ENCODE data around the gene CNTNAP2. TPM values are rescaled to one million over a fixed set of nuclear protein-coding genes. Genes with fewer than 3 reads are reported as not detected.

CNTNAP2 gene
- total and polyA plus RNA-seq, 2 of the 4 experiments (the other 2 are of a cell fraction): not detected

- Histone ChIP-seq H3K79me1 (ENCODE audit: low read depth in 1 of 2, low read length in 2 of 2) (no peaks in the 10 kb centered on the region), H3K18ac (ENCODE audit: low read depth, low read length) (no peak overlapping the region), H3K9ac (ENCODE audit: low read depth, low read length) (no peak overlapping the region), H4K20me1 (ENCODE audit: insufficient read depth, low read length) (no peaks in the 10 kb centered on the region), H3K4ac (ENCODE audit: low read depth, low read length) (no peak overlapping the region), H2BK15ac (ENCODE audit: low read depth, low read length) (no peak overlapping the region), H3K9me1 (ENCODE audit: insufficient read depth, low read length) (no peaks in the 10 kb centered on the region), H4K8ac (ENCODE audit: low read depth in 2 of 2, low read length in 2 of 2) (no peak overlapping the region), H4K91ac (ENCODE audit: insufficient read depth, low read depth, low read length) (no peak overlapping the region), H3K4me2 (ENCODE audit: low read depth, low read length) (no peak overlapping the region), H2BK120ac (ENCODE audit: low read depth, low read length) (no peak overlapping the region), H3K56ac (ENCODE audit: extremely low read depth, insufficient read depth, low read length) (no peak overlapping the region), H3K4me1 (ENCODE audit: control insufficient read depth, insufficient read depth, low read length) (peaks cover 2% of the 10 kb centered on the region; the same call in 1 of the 2 replicates), H2AK9ac (replicated peaks; ENCODE audit: low read depth, low read length, poor library complexity) (no peak overlapping the region), H3K27ac (ENCODE audit: insufficient read depth, low read length) (no peak overlapping the region), H3K23ac (ENCODE audit: low read depth, low read length) (no peak overlapping the region), H3K9me3 (ENCODE audit: control insufficient read depth, insufficient read depth, low read length) (no peaks in the 10 kb centered on the region), H2BK5ac (ENCODE audit: low read depth, low read length, poor library complexity, severe bottlenecking) (no peak overlapping the region), H4K5ac (ENCODE audit: low read depth, low read length) (no peak overlapping the region), H2AFZ (replicated peaks; ENCODE audit: low read length, poor library complexity) (no peak overlapping the region), H3K27me3 (ENCODE audit: control insufficient read depth, insufficient read depth, low read length) (no peaks in the 10 kb centered on the region), H2AK5ac (ENCODE audit: low read depth, low read length) (no peak overlapping the region), H2BK20ac (ENCODE audit: low read depth, low read length) (no peak overlapping the region), H3K14ac (replicated peaks; ENCODE audit: low read depth, low read length) (no peak overlapping the region), H3K36me3 (ENCODE audit: control insufficient read depth, insufficient read depth, low read length) (no peaks in the 10 kb centered on the region), H3K4me3 (ENCODE audit: insufficient read depth, low read depth, low read length) (no peak overlapping the region)
- BruUV-seq (replicated peaks): no TSS peak
- CTCF ChIA-PET: no interaction called here
- POLR2A ChIA-PET (ENCODE audit: unreplicated experiment): no interaction called here
- ATAC-seq (ENCODE audit: low read depth) (no peak), DNase-seq (no peak)
- TF ChIP-seq NFE2L2 (IDR thresholded peaks at IDR 0.05; ENCODE audit: low read depth, low read length) (no peak), RFX5 (IDR thresholded peaks at IDR 0.05; ENCODE audit: low read depth, low read length) (no peak), MAFK (IDR thresholded peaks at IDR 0.05; ENCODE audit: low read depth, low read length) (no peak), RAD21 (IDR thresholded peaks at IDR 0.05; ENCODE audit: low read length) (no peak), CHD1 (IDR thresholded peaks at IDR 0.05; ENCODE audit: low read depth, low read length) (no peak), MAZ (IDR thresholded peaks at IDR 0.05; ENCODE audit: borderline replicate concordance, low read depth, low read length) (no peak), FOS (IDR thresholded peaks at IDR 0.05; ENCODE audit: low read depth, low read length) (no peak), RCOR1 (IDR thresholded peaks at IDR 0.05; ENCODE audit: insufficient replicate concordance, low read length) (no peak), CTCF (conservative IDR thresholded peaks at IDR 0.05; ENCODE audit: low read depth, low read length) (no peak), BHLHE40 (IDR thresholded peaks at IDR 0.05; ENCODE audit: low read depth, low read length) (no peak), MXI1 (IDR thresholded peaks at IDR 0.05; ENCODE audit: borderline replicate concordance, low read depth, low read length) (no peak), CEBPB (IDR thresholded peaks at IDR 0.05; ENCODE audit: low read depth, low read length) (no peak), POLR2A (IDR thresholded peaks at IDR 0.05; ENCODE audit: low read depth, low read length) (no peak), SMC3 (IDR thresholded peaks at IDR 0.05; ENCODE audit: low read depth, low read length) (no peak)
- TF ChIP-seq, protein P1, sequence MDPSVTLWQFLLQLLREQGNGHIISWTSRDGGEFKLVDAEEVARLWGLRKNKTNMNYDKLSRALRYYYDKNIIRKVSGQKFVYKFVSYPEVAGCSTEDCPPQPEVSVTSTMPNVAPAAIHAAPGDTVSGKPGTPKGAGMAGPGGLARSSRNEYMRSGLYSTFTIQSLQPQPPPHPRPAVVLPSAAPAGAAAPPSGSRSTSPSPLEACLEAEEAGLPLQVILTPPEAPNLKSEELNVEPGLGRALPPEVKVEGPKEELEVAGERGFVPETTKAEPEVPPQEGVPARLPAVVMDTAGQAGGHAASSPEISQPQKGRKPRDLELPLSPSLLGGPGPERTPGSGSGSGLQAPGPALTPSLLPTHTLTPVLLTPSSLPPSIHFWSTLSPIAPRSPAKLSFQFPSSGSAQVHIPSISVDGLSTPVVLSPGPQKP (IDR thresholded peaks at IDR 0.05; ENCODE audit: borderline replicate concordance, low read depth, low read length): no peak
- TF ChIP-seq, protein P2, sequence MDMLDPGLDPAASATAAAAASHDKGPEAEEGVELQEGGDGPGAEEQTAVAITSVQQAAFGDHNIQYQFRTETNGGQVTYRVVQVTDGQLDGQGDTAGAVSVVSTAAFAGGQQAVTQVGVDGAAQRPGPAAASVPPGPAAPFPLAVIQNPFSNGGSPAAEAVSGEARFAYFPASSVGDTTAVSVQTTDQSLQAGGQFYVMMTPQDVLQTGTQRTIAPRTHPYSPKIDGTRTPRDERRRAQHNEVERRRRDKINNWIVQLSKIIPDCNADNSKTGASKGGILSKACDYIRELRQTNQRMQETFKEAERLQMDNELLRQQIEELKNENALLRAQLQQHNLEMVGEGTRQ (IDR thresholded peaks at IDR 0.05; ENCODE audit: low read depth, low read length): no peak
- 100% methylated on average over 1 of the region's 1 CpG for WGBS, 2 experiments (ENCODE audit: extremely low coverage in 2 of 2, insufficient read length in 1 of 2)
- dilution Hi-C loops (cut with HindIII; ENCODE audit: low sequenced_read_pairs, unreplicated experiment): no loop called here
- in situ Hi-C loops (cut with MboI; ENCODE audit: low sequenced_read_pairs): no loop called here
- intact Hi-C loops (cut with micrococcal nuclease): no loop called here
These were observed 1307.3 kb downstream of the CNTNAP2 start for GRCh38 chr7:147423875-147424274.
